ENCODE data around the gene THUMPD3.

DNA sequence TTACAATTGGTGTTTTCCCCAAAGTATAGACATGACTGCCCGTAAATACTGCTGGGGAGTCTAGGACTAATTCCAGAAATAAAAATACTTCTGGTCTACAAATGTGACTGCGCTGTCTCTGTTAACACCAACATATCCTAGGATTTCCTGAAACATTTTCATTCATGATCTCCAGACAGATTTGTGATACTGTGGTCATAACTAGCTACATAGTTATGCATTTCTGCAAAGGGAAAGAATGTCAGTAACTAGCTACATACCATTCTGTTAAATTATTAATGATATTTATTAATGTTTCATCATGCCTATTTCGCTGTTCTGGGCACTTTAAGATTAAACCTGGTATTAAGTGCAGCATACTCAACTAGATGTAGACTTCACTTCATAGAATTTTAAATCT lies 67.9 kb downstream of the THUMPD3 start:
- TF ChIP-seq CTCF (conservative IDR thresholded peaks at IDR 0.05; ENCODE audit: low read length) (no peak), EZH2phosphoT487 (IDR thresholded peaks at IDR 0.05; ENCODE audit: borderline replicate concordance) (no peak)
